GM18873 (cell line): ENCODE results near the gene USF3.

Source experiments
- ATAC-seq: cut with Tn5 transposase; IDR thresholded peaks from one replicate; pipeline ENCODE4 v1.9.1; 2021; ENCODE audit warnings: mild to moderate bottlenecking, moderate library complexity, moderate number of reproducible peaks; ENCODE audit not compliant: unreplicated experiment, low FRiP score

USF3 gene

DNA sequence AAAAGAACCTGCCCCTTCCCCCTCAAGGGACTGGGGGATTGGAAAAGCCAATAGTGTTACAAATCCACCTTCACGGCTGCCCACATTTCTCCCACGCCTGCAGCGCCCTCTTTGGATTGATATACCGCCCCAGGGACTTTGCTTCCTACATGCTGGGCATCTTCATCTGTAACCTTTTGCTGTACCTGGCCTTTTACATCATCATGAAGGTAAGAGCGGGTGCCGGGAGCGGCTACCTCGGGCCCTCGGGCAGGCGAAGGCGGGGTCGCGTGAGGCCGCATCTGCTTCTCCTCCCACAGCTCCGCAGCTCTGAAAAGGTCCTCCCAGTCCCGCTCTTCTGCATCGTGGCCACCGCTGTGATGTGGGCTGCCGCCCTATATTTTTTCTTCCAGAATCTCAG is 73.1 kb downstream of the USF3 start:
- no peak for ATAC-seq

DNA sequence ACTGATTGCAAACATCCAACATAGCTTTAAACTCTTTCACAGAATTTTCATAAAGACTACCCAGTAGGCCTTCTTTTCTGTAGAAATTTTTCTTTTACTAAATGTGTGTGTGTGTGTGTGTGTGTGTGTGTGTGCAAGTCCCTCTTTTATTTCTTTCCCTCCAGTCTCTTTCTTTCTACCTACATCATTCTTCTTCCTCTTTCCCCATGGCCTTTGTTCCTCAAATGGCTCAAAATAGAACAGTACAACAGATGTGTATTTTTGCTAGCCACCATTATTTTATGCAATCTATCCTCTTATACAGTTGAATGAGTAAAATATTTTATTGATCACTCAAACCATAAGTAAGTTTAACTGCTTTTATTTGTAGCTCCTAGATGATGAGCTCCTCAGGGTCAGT is 76.4 kb downstream of the USF3 start:
- no peak for ATAC-seq

DNA sequence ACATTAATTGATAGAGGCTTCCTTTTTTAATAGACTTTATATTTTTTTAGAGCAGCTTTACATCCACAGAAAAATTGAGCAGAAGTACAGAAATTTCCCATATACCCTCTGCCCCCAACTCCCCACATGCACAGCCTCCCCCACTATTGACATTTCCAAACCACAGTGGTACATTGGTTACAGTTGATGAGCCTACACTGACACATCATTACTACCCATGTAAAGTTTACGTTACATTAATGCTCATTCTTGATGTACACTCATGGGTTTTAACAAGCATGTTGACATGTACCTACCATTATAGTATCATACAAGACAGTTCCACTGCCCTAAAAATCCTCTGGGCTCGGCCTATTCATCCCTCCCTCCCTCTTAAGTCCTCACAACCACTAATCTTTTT is 78.7 kb downstream of the USF3 start:
- no peak for ATAC-seq

GRCh38 chr3:113615976-113616375 is 80.5 kb downstream of the USF3 start:
- no peak for ATAC-seq

DNA sequence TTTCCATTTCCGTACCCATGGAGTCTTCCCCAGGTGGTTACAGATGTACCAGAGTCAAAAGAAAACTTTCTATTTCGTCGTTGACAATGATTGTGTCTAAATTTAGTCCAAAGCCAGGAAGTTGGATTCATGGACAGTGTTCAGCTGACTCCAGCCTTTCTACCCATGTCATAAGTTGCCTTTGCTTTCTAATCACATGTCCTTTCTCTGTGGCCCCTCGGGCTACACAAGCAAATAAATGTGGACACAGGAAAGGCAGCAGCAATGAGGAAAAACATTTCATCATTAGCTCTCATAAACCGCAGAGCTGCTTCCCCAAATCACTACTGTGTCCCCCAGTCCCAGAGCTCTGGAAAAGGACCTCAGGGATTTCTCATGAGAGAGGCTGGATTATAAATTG is 82.0 kb downstream of the USF3 start:
- no peak for ATAC-seq

DNA sequence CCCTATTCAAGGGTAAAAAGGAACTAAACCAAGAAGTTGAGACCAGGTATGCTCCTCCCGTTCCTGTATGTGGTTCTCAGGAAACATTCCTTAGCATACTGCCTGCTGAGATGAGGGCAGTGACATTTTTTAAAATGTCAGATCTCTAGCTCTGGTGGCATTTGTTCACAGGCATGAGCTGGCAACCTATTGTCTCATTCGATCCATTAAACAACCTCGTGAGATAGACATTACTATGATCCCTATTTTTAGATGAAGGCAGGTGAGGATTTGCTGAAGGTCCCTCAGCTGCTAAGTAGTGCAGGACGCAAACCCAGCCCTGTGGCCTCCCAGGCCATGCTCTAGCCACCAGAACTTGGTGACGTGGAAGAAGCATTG is 89.2 kb downstream of the USF3 start:
- ATAC-seq: peak; percentile 14

- peak; percentile 99 for ATAC-seq
These were observed 89.8 kb downstream of the USF3 start for GRCh38 chr3:113606539-113607218.

DNA sequence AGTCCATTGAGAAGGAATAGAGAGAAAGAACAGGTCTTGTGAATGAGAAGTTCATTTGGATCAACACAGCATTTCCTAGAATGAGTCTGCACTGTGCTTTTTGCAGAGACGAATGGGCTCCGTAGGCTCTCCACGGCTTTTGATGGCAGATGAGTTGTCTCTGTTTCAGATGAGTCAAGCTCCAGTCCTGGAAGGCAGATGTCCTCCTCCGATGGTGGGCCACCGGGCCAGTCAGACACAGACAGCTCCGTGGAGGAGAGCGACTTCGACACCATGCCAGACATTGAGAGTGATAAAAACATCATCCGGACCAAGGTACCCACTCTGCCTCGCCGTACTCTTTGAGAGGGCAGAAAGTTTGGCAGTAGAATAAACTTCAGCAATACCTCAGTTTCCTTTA is 93.6 kb downstream of the USF3 start:
- ATAC-seq: no peak

GRCh38 chr3:113602256-113602655 is 94.2 kb downstream of the USF3 start:
- no peak for ATAC-seq

GRCh38 chr3:113601240-113601639 is 95.2 kb downstream of the USF3 start:
- no peak for ATAC-seq

DNA sequence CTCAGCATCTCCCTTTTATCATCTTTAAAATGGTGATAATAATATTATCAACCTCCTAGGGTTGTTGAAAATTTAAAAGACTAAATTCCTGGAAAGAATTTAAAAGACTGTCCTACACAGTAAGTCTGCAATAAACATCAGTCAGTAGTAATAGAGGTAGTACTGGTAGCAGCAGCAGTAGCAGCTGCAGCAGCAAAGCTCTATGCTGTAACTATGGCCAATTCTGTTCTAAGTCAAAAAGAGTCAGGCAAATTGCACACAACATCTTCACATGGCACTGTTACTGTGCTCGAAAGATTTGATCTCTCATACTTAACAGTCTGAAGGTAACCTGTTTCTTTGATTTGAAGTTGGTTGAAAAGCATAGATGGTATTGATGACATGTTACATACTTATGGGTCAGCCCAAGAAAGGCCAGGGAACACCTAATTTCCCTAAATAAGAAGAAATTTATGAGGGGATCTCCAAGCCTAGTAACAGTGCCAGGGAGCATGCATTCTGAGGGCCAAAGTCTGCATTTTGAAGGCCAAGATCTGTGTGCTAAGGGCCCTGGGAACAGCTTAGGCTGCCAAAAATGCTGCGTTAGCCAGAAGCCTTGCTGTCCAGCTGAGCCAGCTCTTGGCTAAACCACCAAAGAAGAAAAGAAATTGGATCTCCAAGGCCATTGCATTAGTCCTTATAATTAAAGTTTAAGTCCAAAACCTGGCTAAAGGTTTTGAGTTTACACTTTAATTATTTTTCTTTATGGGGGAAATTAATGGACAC is 95.8 kb downstream of the USF3 start:
- no peak for ATAC-seq
